GM21515 (cell line): Measurements from ENCODE around the gene FAF1.

Source experiments
- ATAC-seq: cut with Tn5 transposase; IDR thresholded peaks from one replicate; pipeline ENCODE4 v1.9.1; 2021; ENCODE audit not compliant: unreplicated experiment

FAF1 gene

DNA sequence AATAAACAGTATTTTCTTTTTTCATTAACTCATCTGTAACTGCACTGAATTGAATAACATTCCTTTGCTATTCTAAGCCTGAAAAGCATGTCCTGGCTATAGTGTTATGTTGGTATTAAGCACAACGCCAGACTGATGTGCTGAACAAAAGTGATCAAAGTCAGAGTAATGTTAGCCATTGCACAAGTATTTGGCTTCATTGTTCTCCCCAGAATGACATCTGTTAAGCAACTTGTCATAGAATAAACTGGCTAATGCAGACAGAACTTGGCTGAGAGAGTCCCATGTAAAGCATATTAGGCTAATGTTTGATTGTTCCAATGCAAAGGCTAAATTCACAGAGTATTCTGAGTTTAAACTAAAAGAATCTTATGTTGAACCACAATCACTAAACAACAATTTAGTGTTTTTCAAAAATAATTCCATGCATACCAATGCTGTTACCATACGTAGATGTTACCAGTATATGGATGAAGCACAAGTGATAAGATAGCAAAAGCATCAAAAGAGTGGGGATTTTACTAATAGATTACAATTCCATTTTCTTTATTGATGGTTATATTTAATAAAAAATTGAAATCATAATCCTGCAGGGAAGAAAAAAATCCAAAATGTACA is 301.5 kb downstream of the FAF1 start:
- no peak for ATAC-seq

DNA sequence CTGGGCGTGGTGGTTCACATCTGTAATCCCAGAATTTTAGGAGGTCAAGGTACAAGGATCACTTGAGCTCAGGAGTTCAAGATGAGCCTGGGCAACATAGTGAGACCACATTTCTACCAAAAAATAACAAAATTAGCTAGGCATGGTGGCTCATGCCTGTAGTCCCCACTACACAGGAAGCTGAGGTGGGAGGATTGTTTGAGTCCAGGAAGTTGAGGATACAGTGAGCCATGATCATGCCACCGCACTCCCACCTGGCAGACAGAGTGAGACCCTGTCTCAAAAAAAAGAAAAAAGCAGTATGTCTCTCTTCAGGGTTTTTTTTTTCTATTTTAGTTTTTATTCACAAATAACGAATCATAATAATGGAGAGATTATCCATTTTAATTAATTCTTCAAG is 303.1 kb downstream of the FAF1 start:
- no peak for ATAC-seq

DNA sequence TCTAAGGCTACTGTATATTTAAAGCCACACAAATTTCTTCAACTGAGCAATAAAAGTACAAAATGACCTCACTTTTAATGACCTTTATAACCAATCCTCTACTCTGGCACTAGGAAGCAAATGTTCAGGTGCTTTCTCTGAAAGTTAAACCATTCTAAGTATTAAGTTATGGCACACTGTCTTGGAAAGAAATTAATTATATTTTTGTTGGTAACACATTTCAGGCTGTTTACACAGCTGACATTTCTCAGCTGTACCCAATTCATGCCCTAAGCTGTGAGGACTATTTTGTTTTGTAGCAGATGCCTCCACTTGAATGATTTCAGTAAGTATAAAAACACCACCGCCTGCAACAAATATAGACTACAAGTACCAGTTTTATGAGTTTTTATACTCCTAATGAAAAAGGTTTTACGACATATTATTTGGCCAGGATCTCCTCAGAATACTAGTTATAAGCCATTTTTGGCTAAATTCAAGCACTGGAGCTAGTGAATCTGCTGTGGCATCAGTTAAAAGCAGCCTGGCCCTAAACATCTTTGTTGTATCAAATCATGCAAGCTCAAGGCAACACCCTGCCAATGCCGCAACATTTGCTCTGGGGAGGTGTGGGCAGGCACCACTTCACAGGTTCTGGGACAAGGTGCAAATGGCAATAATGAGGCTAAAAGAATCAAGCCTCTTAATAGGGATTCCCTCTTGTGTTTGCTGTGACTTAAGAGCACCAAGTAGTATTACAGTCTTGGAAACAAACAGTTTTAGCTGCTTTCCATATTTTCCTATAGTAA is 308.4 kb downstream of the FAF1 start:
- no peak for ATAC-seq

DNA sequence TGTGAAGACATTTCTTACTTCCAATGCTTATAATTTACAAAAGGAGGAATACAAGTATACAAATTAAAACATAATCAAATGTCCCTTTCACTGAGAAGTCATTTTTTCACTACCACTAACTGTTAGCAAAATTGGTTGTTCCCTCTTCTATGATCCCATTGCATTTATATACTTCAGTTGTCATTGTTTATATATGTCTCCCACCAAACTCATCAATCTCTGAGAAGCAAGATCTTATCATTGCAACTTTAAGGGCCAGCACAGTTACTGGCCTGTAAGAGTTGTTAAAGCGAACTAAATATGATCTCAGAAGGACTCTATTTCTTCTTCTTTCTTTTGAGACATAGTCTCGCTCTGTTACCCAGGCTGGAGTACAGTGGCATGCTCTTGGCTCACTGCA is 313.5 kb downstream of the FAF1 start:
- no peak for ATAC-seq

DNA sequence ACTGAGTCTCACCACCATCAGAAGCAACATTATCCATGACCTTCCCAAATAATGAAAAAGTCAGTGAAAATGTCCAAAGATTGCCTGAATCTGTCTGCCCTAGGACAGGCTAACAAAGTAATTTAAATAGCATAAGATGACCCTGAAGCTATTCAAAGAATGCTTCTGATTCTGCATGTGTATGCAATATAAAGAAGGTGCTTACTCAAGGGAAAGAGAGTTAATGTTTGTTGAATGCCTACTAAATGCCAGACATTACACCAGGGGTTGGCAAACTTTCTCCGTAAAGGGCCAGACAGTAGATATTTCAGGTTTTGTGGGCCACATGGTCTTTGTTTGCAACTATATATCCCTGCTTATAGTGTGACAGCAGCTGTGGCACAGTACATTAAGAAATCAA is 314.9 kb downstream of the FAF1 start:
- no peak for ATAC-seq

DNA sequence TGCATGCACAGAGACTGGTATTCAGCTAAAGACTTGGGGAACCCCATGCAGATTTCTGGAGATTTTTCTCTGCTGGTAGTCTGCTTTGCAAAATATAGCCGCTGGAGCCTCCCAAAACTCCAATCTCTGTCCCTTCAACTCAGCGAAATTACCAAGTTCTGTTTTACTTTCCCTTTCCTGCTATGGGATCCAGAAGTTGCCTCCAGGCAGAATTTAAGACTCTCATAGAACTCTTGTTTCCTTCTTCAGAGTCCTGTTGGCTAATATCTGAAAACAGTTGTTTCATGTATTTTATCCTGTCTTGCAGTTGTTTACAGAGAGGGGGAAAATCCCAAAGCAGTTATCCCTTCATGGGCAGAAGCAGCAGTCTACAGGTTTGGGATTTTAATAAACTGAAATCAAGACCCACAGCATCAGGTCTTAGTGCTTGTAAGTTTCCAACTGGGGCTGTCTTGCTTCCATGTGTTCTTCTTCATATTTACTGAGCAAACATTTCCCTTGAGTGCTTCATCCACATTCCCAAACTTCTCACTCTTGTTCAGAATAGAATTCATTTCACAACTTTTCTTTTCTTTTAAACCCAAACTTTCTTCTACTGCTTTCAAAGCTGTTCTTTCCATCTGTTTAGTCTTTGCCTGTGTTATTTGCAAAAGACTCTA is 315.5 kb downstream of the FAF1 start:
- ATAC-seq: no peak

DNA sequence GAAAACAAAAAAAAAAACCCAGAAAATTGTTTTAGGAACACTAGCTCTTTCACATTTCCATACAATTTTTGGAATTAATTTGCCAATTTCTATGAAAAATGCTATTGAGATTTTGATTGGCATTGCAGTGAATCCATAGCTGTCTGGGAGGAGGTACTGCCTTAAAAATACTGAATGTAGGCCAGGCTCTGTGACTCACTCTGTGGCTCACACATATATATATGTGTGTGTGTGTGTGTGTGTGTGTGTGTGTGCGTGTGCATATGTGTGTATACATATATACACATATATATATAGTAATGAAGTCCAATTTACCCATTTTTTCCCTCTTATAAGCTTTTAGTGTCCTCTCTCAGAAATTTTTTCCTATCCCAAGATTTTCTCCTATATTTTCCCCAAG is 322.6 kb downstream of the FAF1 start:
- ATAC-seq: no peak

DNA sequence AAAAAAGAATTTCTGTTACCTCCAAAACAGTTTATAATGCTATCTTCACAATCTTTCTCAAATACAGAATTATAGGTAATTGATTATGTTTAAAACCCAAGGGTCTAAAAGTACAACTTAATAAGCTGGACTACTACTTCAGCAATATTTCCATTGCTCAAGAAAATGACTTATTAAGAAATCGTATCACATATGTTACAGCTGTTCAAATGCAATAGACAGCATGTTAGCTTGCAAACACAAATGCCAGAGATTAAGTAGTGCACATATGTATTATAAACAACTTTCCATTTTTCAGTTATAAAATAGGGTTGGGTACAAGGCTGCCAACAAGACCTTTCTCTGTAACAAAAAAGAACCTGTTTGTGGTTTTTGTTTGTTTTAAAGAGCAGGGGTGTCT is 325.8 kb downstream of the FAF1 start:
- no peak for ATAC-seq

DNA sequence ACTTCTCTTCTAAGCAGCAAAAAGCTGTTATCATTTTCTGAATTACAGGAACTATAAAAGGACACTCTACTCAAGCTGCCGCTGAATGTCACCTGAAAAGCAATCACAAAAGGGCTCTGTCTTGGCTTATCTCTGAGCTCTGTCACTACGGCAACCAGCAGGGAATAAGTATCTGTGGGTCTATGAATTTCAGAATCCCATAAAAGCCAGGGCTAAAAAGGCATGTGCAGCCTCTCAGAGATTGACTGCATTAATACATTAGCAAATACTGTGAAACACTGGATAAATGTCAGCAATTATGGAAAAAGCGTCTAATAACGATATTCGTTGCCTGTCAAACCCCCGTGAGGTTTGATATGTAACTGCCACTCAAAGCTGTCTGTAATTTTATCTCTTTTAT is 326.6 kb downstream of the FAF1 start:
- no peak for ATAC-seq

DNA sequence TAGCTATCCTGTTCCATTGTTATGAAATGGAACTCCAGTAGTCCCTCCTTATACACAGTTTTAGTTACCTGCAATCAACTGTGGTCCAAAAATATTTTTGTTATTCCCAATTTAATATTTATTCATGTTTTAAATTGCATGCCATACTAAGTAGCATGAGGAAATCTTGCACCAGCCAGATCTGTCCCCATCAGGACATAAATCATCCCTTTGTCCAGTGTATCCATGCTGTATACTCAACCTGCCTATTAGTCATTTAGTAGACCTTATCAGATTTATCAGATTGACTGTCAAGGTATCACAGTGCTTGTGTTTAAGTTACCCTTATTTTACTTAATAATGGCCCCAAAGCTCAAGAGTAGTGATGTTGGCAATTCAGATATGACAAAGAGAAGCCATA is 328.9 kb downstream of the FAF1 start:
- no peak for ATAC-seq

DNA sequence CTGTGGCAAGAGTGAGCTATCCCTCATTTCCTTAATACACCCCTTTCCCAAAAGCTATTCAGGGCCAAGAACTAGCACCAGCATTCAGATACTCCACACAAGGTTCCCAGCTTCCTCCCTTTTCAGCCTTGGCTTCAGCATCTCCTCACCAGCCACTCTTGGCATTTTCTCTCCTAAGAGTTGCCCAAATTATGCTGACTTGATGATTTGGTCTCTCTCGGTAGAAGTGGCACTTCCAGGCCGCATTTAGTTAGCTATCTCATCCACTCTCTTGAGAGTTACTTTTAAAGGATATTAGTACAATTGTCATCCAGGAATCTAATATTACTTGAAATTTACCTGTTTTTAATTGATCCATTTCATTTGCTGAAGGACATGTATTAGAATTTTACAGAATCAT is 337.8 kb downstream of the FAF1 start:
- no peak for ATAC-seq

DNA sequence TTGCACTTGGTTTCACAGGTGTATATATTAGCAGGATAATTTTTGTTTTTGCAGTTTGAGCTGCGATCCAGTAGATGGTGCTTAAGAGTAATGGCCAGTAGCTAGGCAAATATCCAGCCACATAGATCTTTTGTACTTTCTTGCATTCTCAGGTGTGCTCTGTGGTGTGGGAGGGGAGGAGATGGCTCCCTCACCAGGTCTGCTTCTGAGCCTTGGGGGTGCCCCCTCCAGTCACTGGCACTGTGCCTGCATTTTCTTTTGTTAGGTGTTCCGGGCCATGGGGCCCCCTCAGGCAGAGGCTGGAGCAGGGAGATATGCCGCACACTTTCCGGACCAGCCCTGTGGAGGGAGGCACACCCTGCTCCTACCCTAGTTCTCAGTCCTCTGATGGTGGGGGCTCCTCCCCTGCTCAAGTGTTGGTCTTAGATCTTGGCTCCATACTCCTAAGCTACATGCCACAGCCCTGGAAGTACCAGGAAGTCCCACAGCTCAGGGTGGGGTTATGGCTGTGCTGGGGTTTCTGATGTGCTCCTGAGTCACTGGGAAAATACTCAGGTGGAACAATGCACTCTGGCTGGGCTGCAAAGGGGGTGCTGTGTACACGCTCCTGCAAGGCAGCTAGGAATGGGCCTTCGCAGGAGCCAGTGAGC is 339.3 kb downstream of the FAF1 start:
- no peak for ATAC-seq

DNA sequence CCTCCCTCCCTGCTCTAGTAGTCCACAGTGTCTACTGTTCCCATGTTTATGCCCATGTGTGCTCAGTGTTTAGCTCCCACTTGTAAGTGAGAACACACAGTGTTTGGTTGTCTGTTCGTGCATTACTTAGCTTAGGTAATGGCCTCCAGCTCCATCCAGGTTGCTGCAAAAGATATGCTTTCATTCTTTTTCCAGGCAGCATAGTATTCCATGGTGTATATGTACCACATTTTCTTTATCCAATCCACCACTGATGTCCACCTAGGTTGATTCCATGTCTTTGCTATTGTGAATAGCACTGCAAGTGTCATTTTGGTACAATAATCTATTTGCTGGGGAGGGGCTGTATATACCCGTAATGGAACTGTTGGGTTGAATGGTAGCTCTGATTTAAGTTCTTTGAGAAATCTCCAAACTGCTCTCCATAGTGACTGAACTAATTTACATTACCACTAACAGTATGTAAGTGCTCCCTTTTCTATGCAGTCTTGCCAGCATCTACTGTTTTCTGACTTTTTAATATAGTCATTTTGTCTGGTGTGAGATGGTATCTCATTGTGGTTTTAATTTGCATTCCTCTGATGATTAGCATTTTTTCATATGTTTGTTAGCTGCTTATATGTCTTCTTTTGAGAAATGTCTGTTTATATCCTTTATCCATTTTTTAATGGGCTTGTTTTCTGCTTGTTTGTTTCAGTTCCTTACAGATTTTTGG is 344.9 kb downstream of the FAF1 start:
- ATAC-seq: no peak

DNA sequence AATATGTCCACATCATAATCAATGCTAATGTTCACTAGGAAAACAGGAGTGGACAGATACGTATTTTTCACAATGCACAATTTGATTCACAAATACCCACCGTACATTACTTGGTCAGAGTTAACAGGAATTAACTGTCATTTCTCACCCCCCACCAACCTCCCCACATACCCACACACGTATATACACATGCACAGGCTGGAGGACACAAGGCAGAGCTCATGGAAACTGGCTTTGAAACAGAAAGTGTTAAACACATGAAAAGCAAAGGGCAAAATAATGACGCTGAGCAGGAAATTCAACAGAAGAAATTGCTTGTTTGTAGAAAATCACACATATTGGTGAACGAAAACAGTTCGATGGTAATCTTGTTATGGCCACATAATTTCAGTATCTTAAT is 348.4 kb downstream of the FAF1 start:
- ATAC-seq: no peak

DNA sequence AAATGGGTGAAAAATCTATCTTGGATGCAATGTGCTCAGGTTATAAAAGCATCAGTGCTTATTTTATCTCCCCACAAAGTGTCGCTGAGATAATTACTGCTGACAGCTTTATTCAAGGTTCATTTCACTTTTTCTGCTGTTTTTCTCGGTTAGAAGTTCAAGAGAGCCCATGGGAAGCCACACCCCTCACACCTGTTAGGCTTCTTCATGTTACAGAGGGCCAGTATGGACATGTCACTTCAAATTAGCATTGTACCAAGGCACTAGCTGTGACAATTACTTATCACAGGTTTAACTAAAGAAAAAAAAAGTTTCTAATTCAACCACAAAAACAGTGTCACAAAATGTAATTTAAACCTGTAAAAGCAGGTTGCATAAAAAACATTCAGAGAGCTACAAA is 349.5 kb downstream of the FAF1 start:
- no peak for ATAC-seq

DNA sequence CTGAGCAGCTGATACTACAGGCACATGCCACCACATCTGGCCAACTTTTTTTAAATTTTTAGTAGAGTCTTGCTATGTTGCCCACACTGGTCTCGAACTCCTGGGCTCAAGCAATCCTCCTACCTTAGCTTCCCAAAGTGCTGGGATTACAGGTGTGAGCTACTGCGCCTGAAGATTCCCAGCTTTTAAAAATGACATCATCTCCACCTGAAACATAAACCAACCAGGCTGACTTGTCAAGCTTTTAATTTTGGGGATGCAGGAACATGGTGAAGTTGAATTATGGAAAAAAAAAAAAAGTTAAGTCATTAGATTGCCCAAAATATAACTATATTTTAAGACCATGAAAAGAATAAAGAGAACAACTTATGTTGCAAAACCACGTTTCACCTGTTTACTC is 350.6 kb downstream of the FAF1 start:
- no peak for ATAC-seq

DNA sequence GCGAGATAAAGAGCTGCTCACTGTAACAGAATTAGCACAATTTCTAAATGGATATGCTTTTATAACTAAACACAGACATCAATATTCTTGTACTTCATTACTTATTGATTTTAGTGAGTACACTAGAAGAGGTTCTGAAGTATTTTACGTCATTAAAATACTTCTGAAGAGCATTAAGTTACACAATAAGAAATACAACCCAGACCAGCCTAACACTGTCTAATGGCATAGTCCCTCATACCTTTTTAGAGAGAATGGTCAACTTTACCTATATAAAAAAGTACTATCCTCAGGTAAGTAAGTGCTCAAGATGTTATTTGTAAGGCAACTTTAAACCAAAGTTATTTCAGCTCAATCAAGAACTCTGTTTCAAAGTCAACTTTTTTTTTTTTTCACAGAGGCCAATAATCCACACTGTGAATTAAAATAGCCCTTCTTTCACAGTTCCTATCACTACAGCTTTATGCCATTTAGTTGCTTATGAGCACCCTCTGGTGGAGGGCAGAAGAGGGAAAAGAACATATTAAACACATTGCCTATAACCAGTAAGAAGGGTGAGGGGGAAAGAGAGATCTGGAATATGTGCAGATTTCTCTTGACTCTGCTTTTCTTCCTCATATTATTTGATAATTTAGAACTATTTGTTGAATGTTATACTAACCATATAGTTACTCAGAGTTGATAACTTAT is 354.7 kb downstream of the FAF1 start:
- no peak for ATAC-seq

DNA sequence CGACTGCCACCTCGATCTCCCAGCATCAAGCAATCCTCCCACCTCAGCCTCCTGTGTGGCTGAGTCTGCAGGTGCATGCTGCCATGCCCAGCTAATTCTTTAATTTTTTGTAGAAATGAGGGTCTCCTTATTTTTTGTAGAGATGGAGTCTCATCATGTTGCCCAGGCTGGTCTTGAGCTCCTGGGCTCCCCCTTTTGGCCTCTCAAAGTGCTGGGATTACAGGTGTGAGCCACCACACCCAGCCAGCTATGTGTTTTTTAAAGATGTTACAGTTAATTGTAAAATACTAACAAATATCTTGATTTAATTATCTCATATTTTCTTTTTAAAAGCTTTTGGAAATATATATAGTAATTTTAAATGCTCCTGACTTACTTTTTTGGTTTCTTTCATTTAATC is 355.5 kb downstream of the FAF1 start:
- no peak for ATAC-seq

DNA sequence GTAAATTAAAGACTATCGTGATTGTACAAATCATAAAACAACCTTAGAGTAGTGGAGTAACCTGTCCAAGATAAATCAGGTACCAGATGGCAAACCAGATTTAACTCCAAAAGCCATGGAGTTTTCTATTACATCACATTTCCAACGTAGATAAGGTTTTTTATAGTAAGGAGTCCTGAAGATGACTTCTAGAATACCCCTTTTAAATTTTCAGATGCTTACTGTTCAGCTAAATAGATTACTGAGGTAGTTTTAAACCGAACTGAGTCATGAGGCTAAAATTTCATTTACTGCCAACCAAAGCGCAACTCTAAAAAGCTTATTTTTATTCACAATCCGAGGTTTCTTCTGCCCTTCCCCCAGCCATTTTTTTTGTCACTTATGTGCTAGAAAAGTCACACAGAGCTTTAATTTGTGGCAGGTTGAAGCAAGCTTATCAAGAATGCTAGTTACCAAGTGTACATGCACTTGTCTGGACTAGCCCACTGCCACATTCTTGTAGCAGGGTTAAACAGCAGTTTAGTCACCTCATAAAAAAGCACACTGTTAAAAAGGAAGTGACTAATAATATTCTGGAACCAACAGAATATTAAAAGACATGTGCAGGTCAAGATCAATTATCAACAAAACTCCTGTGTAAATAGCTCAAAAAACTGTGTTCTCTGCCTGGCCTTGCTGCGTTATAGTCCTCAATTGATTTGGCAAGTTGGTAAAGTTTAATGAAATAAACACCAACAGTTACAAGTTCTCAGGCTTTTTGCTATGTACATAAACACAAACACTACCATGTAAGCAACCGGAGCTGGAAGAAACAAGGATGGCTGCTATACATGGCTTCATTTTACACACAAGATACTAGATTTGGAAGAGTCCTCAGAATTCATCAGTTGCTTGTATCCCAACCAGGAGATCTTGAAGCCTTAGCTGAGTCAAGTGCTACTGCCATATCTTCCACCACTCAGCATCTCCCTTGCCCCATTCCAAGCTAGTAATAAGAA is 356.5 kb downstream of the FAF1 start:
- ATAC-seq: no peak
